Spleen (tissue), 11 donors: ENCODE data around the gene NKAIN2. TPM values are rescaled to one million over a fixed set of nuclear protein-coding genes. Genes with fewer than 3 reads are reported as not detected.

ENCODE experiments used
- DNase-seq: peaks from one replicate; pipeline ENCODE4 v3.0.0-alpha.2; 2020
- H3K27ac ChIP-seq, 8 donors: fragments of 200-600 bp; sonication (generic) in 7 of 8; 1 replicate in 4 of 8; 2 replicates in 4 of 8; pipeline versions ENCODE4 v1.5.0 to v1.8.0; 2016 to 2021; ENCODE audit warnings: inconsistent platforms in 4 of 8, mild to moderate bottlenecking in 4 of 8, moderate library complexity in 1 of 8
- H3K27me3 ChIP-seq, 7 donors: fragments of 200-600 bp; sonication (generic) in 6 of 7; replicated peaks in 1 of 7; 1 replicate in 4 of 7; 2 replicates in 3 of 7; pipeline versions ENCODE4 v1.5.0 to v1.8.0; 2016 to 2021; ENCODE audit warnings: inconsistent platforms in 3 of 7, mild to moderate bottlenecking in 1 of 7
- H3K36me3 ChIP-seq, 6 donors: fragments of 200-600 bp; sonication (generic) in 5 of 6; 1 replicate in 4 of 6; 2 replicates in 2 of 6; pipeline versions ENCODE4 v1.5.0 to v1.8.0; 2016 to 2021; ENCODE audit warnings: inconsistent platforms in 2 of 6
- H3K4me1 ChIP-seq, 6 donors: fragments of 200-600 bp; sonication (generic) in 5 of 6; 1 replicate in 3 of 6; 2 replicates in 3 of 6; pipeline versions ENCODE4 v1.5.0 to v1.8.0; 2016 to 2021; ENCODE audit warnings: inconsistent platforms in 3 of 6
- H3K4me3 ChIP-seq, 8 donors: fragments of 200-600 bp; sonication (generic) in 7 of 8; 1 replicate in 4 of 8; 2 replicates in 4 of 8; pipeline versions ENCODE4 v1.5.0 to v1.8.0; 2016 to 2021; ENCODE audit warnings: inconsistent platforms in 4 of 8, mild to moderate bottlenecking in 4 of 8, moderate library complexity in 2 of 8
- H3K9me3 ChIP-seq, 8 donors: fragments of 200-600 bp; sonication (generic) in 7 of 8; 1 replicate in 4 of 8; 2 replicates in 4 of 8; pipeline versions ENCODE4 v1.5.0 to v1.8.0; 2016 to 2021; ENCODE audit warnings: inconsistent platforms in 4 of 8
- CTCF ChIP-seq, 11 experiments: fragments of 200-600 bp in 7 of 11; fragments of 450-650 bp in 4 of 11; sonication (generic) in 4 of 11; IDR thresholded peaks in 8 of 11; conservative IDR thresholded peaks in 3 of 11; 1 replicate in 7 of 11; 2 replicates in 4 of 11; pipeline versions ENCODE4 v1.4.0 to v1.8.0; 2016 to 2021; ENCODE audit warnings: antibody characterized with exemption in 11 of 11, inconsistent platforms in 4 of 11, mild to moderate bottlenecking in 1 of 11
- POLR2A ChIP-seq, 3 donors: fragments of 450-650 bp; IDR thresholded peaks; one replicate each; pipeline ENCODE4 v1.5.1; 2017; ENCODE audit warnings: antibody characterized with exemption in 3 of 3, mild to moderate bottlenecking in 1 of 3
- POLR2AphosphoS5 ChIP-seq, 3 donors: sonication (generic); formaldehyde crosslinking; IDR thresholded peaks; one replicate each; pipeline ENCODE4 v1.5.1; 2017; ENCODE audit warnings: antibody characterized with exemption in 3 of 3
- WGBS, 5 donors: extraction: QIAGEN DNeasy Blood & Tissue Kit in 3 of 5; methylation state at CpG; one replicate each; pipeline versions ENCODE4 v1.1.5 to v1.1.7; 2013 to 2018; 5-methylcytosine and 5-hydroxymethylcytosine counted together
- intact Hi-C: fragments of 100-400 bp; cut with DNase I; formaldehyde crosslinking; loops from one replicate; pipeline ENCODE4 v1.15.0; 2023; ENCODE audit warnings: low total_unique reads
- polyA plus RNA-seq, 3 donors: library from polyadenylated mRNA; stranded (reverse); fragments of 200-250 nt; gene quantifications; one replicate each; pipeline ENCODE4 v1.2.1, GENCODE V29; 2013
- total RNA-seq, 7 donors: library from RNA; depleted of rRNA in 3 of 7; stranded (reverse); fragments of >200 nt in 3 of 7; fragmentation: NEBNext Ultra II Directional in 4 of 7; extraction: Animal tissue kit (Norgen Biotek cat#: 25700) in 4 of 7; gene quantifications; one replicate each; pipeline versions ENCODE4 v1.1.0 to v1.2.1, GENCODE V29; 2016 to 2021
- donor health status: healthy with polysubstance abuse.
- donor health status: DM: no; HTN: no; CAD: no; lungs with moderate emphysema.
- donor health status: DM: no; HTN: no; CAD: no.
- donor health status: Bipolar disorder and iron deficiency.
- donor health status: healthy.
- donor health status: DM: no; HTN: no; CAD: no.
- donor health status: DM: yes; HTN: yes; CAD: no.

Gene NKAIN2
- total and polyA plus RNA-seq, 10 donors, result 0.13 to 0.51 (median 0.18) TPM; not detected in 4

- Histone ChIP-seq H3K36me3 (no peaks in the 10 kb centered on the region), H3K4me1 (peaks cover 7 to 21% (median 16%) of the 10 kb centered on the region in 6 donors), H3K9me3 (no peaks in the 10 kb centered on the region), H3K4me3 (peak overlapping the region in 7 of 8 donors; percentile 36 to 72 (median 53)), H3K27me3 (peaks cover 0 to 63% (median 23%) of the 10 kb centered on the region in 7 donors), H3K27ac (no peak overlapping the region)
- 22 to 29% (median 26%) methylated on average over 6 of the region's 6 CpGs for WGBS, 5 donors
- intact Hi-C loops, result no loop called here
- no peak for TF ChIP-seq POLR2AphosphoS5 (IDR thresholded peaks at IDR 0.05)
- TF ChIP-seq CTCF (IDR thresholded peaks at IDR 0.05 in 8 of 11, conservative IDR thresholded peaks at IDR 0.05 in 3 of 11), result no peak
- no peak for TF ChIP-seq POLR2A (IDR thresholded peaks at IDR 0.05)
- no peak for DNase-seq
Measured at GRCh38 chr6:123802351-123802696, 1.3 kb upstream of the NKAIN2 start.

GRCh38 chr6:123802697-123803503 lies 765 bp upstream of the NKAIN2 start:
- 0 to 2% (median 1%) methylated on average over 49 to 61 of the region's 61 CpGs for WGBS, 5 donors
- Histone ChIP-seq H3K36me3 (no peaks in the 10 kb centered on the region), H3K27me3 (peaks cover 0 to 63% (median 23%) of the 10 kb centered on the region in 7 donors), H3K9me3 (no peaks in the 10 kb centered on the region), H3K27ac (no peak overlapping the region), H3K4me3 (peak overlapping the region; percentile 36 to 72 (median 52)), H3K4me1 (peaks cover 7 to 21% (median 16%) of the 10 kb centered on the region in 6 donors)
- intact Hi-C loops, result no loop called here
- peak; percentile 93 for DNase-seq
- TF ChIP-seq CTCF (IDR thresholded peaks at IDR 0.05 in 8 of 11, conservative IDR thresholded peaks at IDR 0.05 in 3 of 11) (peak in 10 of 11 experiments; percentile 10 to 89 (median 74)), POLR2A (IDR thresholded peaks at IDR 0.05) (no peak)

- Histone ChIP-seq H3K36me3 (no peaks in the 10 kb centered on the region), H3K4me3 (peak overlapping the region in 7 of 8 donors; percentile 15 to 72 (median 50)), H3K27me3 (peaks cover 0 to 73% (median 28%) of the 10 kb centered on the region in 7 donors), H3K27ac (no peak overlapping the region), H3K4me1 (peaks cover 7 to 21% (median 16%) of the 10 kb centered on the region in 6 donors), H3K9me3 (no peaks in the 10 kb centered on the region)
- TF ChIP-seq POLR2AphosphoS5 (IDR thresholded peaks at IDR 0.05), result no peak
- no peak for TF ChIP-seq CTCF (IDR thresholded peaks at IDR 0.05 in 8 of 11, conservative IDR thresholded peaks at IDR 0.05 in 3 of 11)
- TF ChIP-seq POLR2A (IDR thresholded peaks at IDR 0.05), result no peak
- DNase-seq, result peak; percentile 71
- intact Hi-C loops, result no loop called here
- 2 to 7% (median 5%) methylated on average over 15 to 25 of the region's 25 CpGs for WGBS, 5 donors
Measured at GRCh38 chr6:123804014-123804786, 535 bp downstream of the NKAIN2 start.
